ENCODE results near the gene CSTF1.
A peak's percentile ranks its signal among the peaks of the same experiment; 100 is the strongest.

The CSTF1 gene

GRCh38 chr20:56442389-56443365 is 50.2 kb downstream of the CSTF1 start:
- H3K4me2 ChIP-seq (ENCODE audit: insufficient read depth, low read length, poor library complexity, severe bottlenecking): no peak overlapping the region
- H3K4me1 ChIP-seq (ENCODE audit: control insufficient read depth in 2 of 2, insufficient read depth in 1 of 2, low read depth in 1 of 2, low read length in 2 of 2): peaks cover 4% of the 10 kb centered on the region in 2 donors
- H2BK120ac ChIP-seq (ENCODE audit: low read depth, low read length): no peak overlapping the region
- H3K23ac ChIP-seq (ENCODE audit: low read depth, low read length, poor library complexity): no peak overlapping the region
- no peak overlapping the region for H2BK12ac ChIP-seq (ENCODE audit: low read length)
- H2BK5ac ChIP-seq (ENCODE audit: low read length): no peak overlapping the region
- no peak overlapping the region for H3K27ac ChIP-seq (replicated peaks; ENCODE audit: low read length)
- no peaks in the 10 kb centered on the region for H3K27me3 ChIP-seq (ENCODE audit: control insufficient read depth in 3 of 3, insufficient read depth in 3 of 3, low read depth in 1 of 3, low read length in 3 of 3)
- H3K9ac ChIP-seq (ENCODE audit: low read depth, low read length, poor library complexity): no peak overlapping the region
- no peak overlapping the region for H2AFZ ChIP-seq (ENCODE audit: low read length)
- no peak overlapping the region for H2BK15ac ChIP-seq (ENCODE audit: low read length)
- H3K4ac ChIP-seq (ENCODE audit: low read length): no peak overlapping the region
- no peaks in the 10 kb centered on the region for H3K36me3 ChIP-seq (replicated peaks in 1 of 2; ENCODE audit: control insufficient read depth in 2 of 2, insufficient read depth in 2 of 2, low read length in 2 of 2)
- H4K8ac ChIP-seq (ENCODE audit: low read depth, low read length): no peak overlapping the region
- whole genome bisulfite sequencing, 2 donors (ENCODE audit: extremely low coverage in 2 of 2, insufficient read length in 2 of 2, insufficient replicate concordance in 1 of 2): no CpG with 5 or more reads among the region's 17 CpGs
- no peak overlapping the region for H3K18ac ChIP-seq (ENCODE audit: low read length)
- no peak for DNase-seq (ENCODE audit: low spot score)
- H3K9me3 ChIP-seq (replicated peaks in 1 of 2; ENCODE audit: control insufficient read depth in 2 of 2, insufficient read depth in 1 of 2, low read depth in 1 of 2, low read length in 2 of 2): no peaks in the 10 kb centered on the region
- H3K14ac ChIP-seq (ENCODE audit: low read length): no peak overlapping the region
- H4K91ac ChIP-seq (ENCODE audit: low read depth, low read length, poor library complexity): no peak overlapping the region
- H3K79me1 ChIP-seq (ENCODE audit: low read depth, low read length): no peaks in the 10 kb centered on the region
- H3K4me3 ChIP-seq (ENCODE audit: low read length in 2 of 2): no peak overlapping the region
- H2AK5ac ChIP-seq (ENCODE audit: low read depth, low read length): no peak overlapping the region

GRCh38 chr20:56443654-56444540 is 51.5 kb downstream of the CSTF1 start:
- Histone ChIP-seq H3K27ac (replicated peaks; ENCODE audit: low read length) (no peak overlapping the region), H4K91ac (ENCODE audit: low read depth, low read length, poor library complexity) (no peak overlapping the region), H3K36me3 (replicated peaks in 1 of 2; ENCODE audit: control insufficient read depth in 2 of 2, insufficient read depth in 2 of 2, low read length in 2 of 2) (no peaks in the 10 kb centered on the region), H3K23ac (ENCODE audit: low read depth, low read length, poor library complexity) (no peak overlapping the region), H3K4me3 (ENCODE audit: low read length in 2 of 2) (no peak overlapping the region), H3K4me2 (ENCODE audit: insufficient read depth, low read length, poor library complexity, severe bottlenecking) (no peak overlapping the region), H3K9me3 (replicated peaks in 1 of 2; ENCODE audit: control insufficient read depth in 2 of 2, insufficient read depth in 1 of 2, low read depth in 1 of 2, low read length in 2 of 2) (no peaks in the 10 kb centered on the region), H3K4ac (ENCODE audit: low read length) (no peak overlapping the region), H3K9ac (ENCODE audit: low read depth, low read length, poor library complexity) (peak overlapping the region; percentile 36), H2BK120ac (ENCODE audit: low read depth, low read length) (no peak overlapping the region), H2AK5ac (ENCODE audit: low read depth, low read length) (no peak overlapping the region), H2AFZ (ENCODE audit: low read length) (peak overlapping the region; percentile 84), H4K8ac (ENCODE audit: low read depth, low read length) (no peak overlapping the region), H3K27me3 (ENCODE audit: control insufficient read depth in 3 of 3, insufficient read depth in 3 of 3, low read depth in 1 of 3, low read length in 3 of 3) (no peaks in the 10 kb centered on the region), H2BK15ac (ENCODE audit: low read length) (no peak overlapping the region), H3K14ac (ENCODE audit: low read length) (no peak overlapping the region), H3K18ac (ENCODE audit: low read length) (no peak overlapping the region), H3K79me1 (ENCODE audit: low read depth, low read length) (no peaks in the 10 kb centered on the region), H3K4me1 (ENCODE audit: control insufficient read depth in 2 of 2, insufficient read depth in 1 of 2, low read depth in 1 of 2, low read length in 2 of 2) (peaks cover 4% of the 10 kb centered on the region in 2 donors), H2BK5ac (ENCODE audit: low read length) (no peak overlapping the region), H2BK12ac (ENCODE audit: low read length) (no peak overlapping the region)
- DNase-seq (ENCODE audit: low spot score): no peak
- WGBS, 2 donors (ENCODE audit: extremely low coverage in 2 of 2, insufficient read length in 2 of 2, insufficient replicate concordance in 1 of 2): no CpG with 5 or more reads among the region's 27 CpGs

- H3K4me3 ChIP-seq (ENCODE audit: low read length in 2 of 2): no peak overlapping the region
- no peak overlapping the region for H2AFZ ChIP-seq (ENCODE audit: low read length)
- no peak overlapping the region for H2BK120ac ChIP-seq (ENCODE audit: low read depth, low read length)
- H4K91ac ChIP-seq (ENCODE audit: low read depth, low read length, poor library complexity): no peak overlapping the region
- H4K8ac ChIP-seq (ENCODE audit: low read depth, low read length): no peak overlapping the region
- no peak overlapping the region for H2BK15ac ChIP-seq (ENCODE audit: low read length)
- H3K9ac ChIP-seq (ENCODE audit: low read depth, low read length, poor library complexity): no peak overlapping the region
- no peak for DNase-seq (ENCODE audit: low spot score)
- no peak overlapping the region for H3K27ac ChIP-seq (replicated peaks; ENCODE audit: low read length)
- H3K27me3 ChIP-seq (ENCODE audit: control insufficient read depth in 3 of 3, insufficient read depth in 3 of 3, low read depth in 1 of 3, low read length in 3 of 3): no peaks in the 10 kb centered on the region
- H3K4me2 ChIP-seq (ENCODE audit: insufficient read depth, low read length, poor library complexity, severe bottlenecking): no peak overlapping the region
- no peak overlapping the region for H2BK5ac ChIP-seq (ENCODE audit: low read length)
- H3K79me1 ChIP-seq (ENCODE audit: low read depth, low read length): no peaks in the 10 kb centered on the region
- no peak overlapping the region for H2BK12ac ChIP-seq (ENCODE audit: low read length)
- no peak overlapping the region for H3K14ac ChIP-seq (ENCODE audit: low read length)
- H2AK5ac ChIP-seq (ENCODE audit: low read depth, low read length): no peak overlapping the region
- H3K36me3 ChIP-seq (replicated peaks in 1 of 2; ENCODE audit: control insufficient read depth in 2 of 2, insufficient read depth in 2 of 2, low read length in 2 of 2): no peaks in the 10 kb centered on the region
- no peaks in the 10 kb centered on the region for H3K9me3 ChIP-seq (replicated peaks in 1 of 2; ENCODE audit: control insufficient read depth in 2 of 2, insufficient read depth in 1 of 2, low read depth in 1 of 2, low read length in 2 of 2)
- H3K18ac ChIP-seq (ENCODE audit: low read length): no peak overlapping the region
- H3K23ac ChIP-seq (ENCODE audit: low read depth, low read length, poor library complexity): no peak overlapping the region
- peaks cover 4% of the 10 kb centered on the region in 2 donors for H3K4me1 ChIP-seq (ENCODE audit: control insufficient read depth in 2 of 2, insufficient read depth in 1 of 2, low read depth in 1 of 2, low read length in 2 of 2)
- no CpG with 5 or more reads among the region's 3 CpGs for WGBS, 2 donors (ENCODE audit: extremely low coverage in 2 of 2, insufficient read length in 2 of 2, insufficient replicate concordance in 1 of 2)
- H3K4ac ChIP-seq (ENCODE audit: low read length): no peak overlapping the region
These were observed 52.7 kb downstream of the CSTF1 start for GRCh38 chr20:56445130-56445529.

GRCh38 chr20:56445540-56445939 is 53.1 kb downstream of the CSTF1 start:
- Histone ChIP-seq H3K9me3 (replicated peaks in 1 of 2; ENCODE audit: control insufficient read depth in 2 of 2, insufficient read depth in 1 of 2, low read depth in 1 of 2, low read length in 2 of 2) (no peaks in the 10 kb centered on the region), H3K79me1 (ENCODE audit: low read depth, low read length) (no peaks in the 10 kb centered on the region), H3K4me1 (ENCODE audit: control insufficient read depth in 2 of 2, insufficient read depth in 1 of 2, low read depth in 1 of 2, low read length in 2 of 2) (peaks cover 4% of the 10 kb centered on the region in 2 donors), H2BK120ac (ENCODE audit: low read depth, low read length) (no peak overlapping the region), H2BK5ac (ENCODE audit: low read length) (no peak overlapping the region), H2BK15ac (ENCODE audit: low read length) (no peak overlapping the region), H3K23ac (ENCODE audit: low read depth, low read length, poor library complexity) (no peak overlapping the region), H4K91ac (ENCODE audit: low read depth, low read length, poor library complexity) (no peak overlapping the region), H3K18ac (ENCODE audit: low read length) (no peak overlapping the region), H2AFZ (ENCODE audit: low read length) (no peak overlapping the region), H2BK12ac (ENCODE audit: low read length) (no peak overlapping the region), H2AK5ac (ENCODE audit: low read depth, low read length) (peak overlapping the region; percentile 79), H3K4me2 (ENCODE audit: insufficient read depth, low read length, poor library complexity, severe bottlenecking) (no peak overlapping the region), H3K4me3 (ENCODE audit: low read length in 2 of 2) (no peak overlapping the region), H3K36me3 (replicated peaks in 1 of 2; ENCODE audit: control insufficient read depth in 2 of 2, insufficient read depth in 2 of 2, low read length in 2 of 2) (no peaks in the 10 kb centered on the region), H3K9ac (ENCODE audit: low read depth, low read length, poor library complexity) (no peak overlapping the region), H3K27ac (replicated peaks; ENCODE audit: low read length) (no peak overlapping the region), H3K4ac (ENCODE audit: low read length) (peak overlapping the region; percentile 76), H4K8ac (ENCODE audit: low read depth, low read length) (peak overlapping the region; percentile 65), H3K27me3 (ENCODE audit: control insufficient read depth in 3 of 3, insufficient read depth in 3 of 3, low read depth in 1 of 3, low read length in 3 of 3) (peaks cover 0 to 2% (median 0%) of the 10 kb centered on the region in 3 experiments), H3K14ac (ENCODE audit: low read length) (no peak overlapping the region)
- no peak for DNase-seq (ENCODE audit: low spot score)
- no CpG with 5 or more reads among the region's 16 CpGs for WGBS, 2 donors (ENCODE audit: extremely low coverage in 2 of 2, insufficient read length in 2 of 2, insufficient replicate concordance in 1 of 2)

Data from neuronal stem cell (in vitro differentiated cells).